Measurements from ENCODE around the gene SLC16A10. TPM values are rescaled to one million over a fixed set of nuclear protein-coding genes. Genes with fewer than 3 reads are reported as not detected.

Gene SLC16A10
- total RNA-seq, 1 experiment from 2014 or later: 2.9 TPM

DNA sequence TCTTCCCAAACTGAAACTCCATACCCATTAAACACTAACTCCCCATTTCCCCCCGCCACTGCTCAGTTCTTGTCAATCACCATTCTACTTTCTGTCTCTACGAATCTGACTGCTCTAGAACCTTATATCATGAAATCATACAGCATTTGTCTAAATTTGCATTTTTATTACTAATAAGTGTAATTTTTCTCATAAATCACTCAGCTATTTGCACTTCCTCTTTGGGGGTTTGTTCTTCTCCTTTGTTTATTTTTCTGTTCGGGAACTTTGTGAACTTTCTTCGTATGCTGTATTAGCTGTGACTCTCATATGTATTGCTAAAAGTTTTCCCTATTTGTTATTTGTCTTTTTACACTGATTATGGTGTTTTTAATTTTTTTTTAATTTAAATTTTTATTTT lies 152.2 kb downstream of the SLC16A10 start:
- POLR2A ChIA-PET (ENCODE audit: unreplicated experiment): no interaction called here
- no peak overlapping the region for H2AFZ ChIP-seq (ENCODE audit: low read length)

GRCh38 chr6:111242452-111242851 lies 155.1 kb downstream of the SLC16A10 start:
- Histone ChIP-seq H3K4me1 (ENCODE audit: insufficient read depth, low read length) (peaks cover 19% of the 10 kb centered on the region), H3K9me3 (ENCODE audit: low read length) (no peaks in the 10 kb centered on the region), H3K79me2 (ENCODE audit: low read length) (no peaks in the 10 kb centered on the region), H3K27ac (ENCODE audit: low read length) (no peak overlapping the region), H3K9me2 (replicated peaks; ENCODE audit: low read length) (no peaks in the 10 kb centered on the region), H3K27me3 (ENCODE audit: low read length) (no peaks in the 10 kb centered on the region), H3F3A (ENCODE audit: low read length, unreplicated experiment) (no peaks in the 10 kb centered on the region), H3K4me2 (ENCODE audit: low read length) (peak overlapping the region; percentile 39), H3K4me3 (ENCODE audit: low read length) (no peak overlapping the region), H3K36me3 (ENCODE audit: low read depth, low read length) (no peaks in the 10 kb centered on the region), H3K9ac (ENCODE audit: low read length) (no peak overlapping the region), H2AFZ (ENCODE audit: low read length) (no peak overlapping the region), H4K20me1 (ENCODE audit: low read length) (no peaks in the 10 kb centered on the region)
- ATAC-seq (peak; percentile 90), DNase-seq (peak; percentile 56)
- intact Hi-C loops (cut with micrococcal nuclease): loop anchor here (1.0 kb wide), 1 partner anchor 32 kb away; no protein-coding TSS in a partner anchor
- BruUV-seq (replicated peaks): no TSS peak
- ChIA-PET POLR2A (ENCODE audit: unreplicated experiment) (no interaction called here), CTCF (interaction anchor here (1.0 kb wide), 1 partner anchor 185 kb away, joined by 3 read pairs; no protein-coding TSS in a partner anchor)
- no peak for TF ChIP-seq EZH2phosphoT487 (IDR thresholded peaks at IDR 0.05; ENCODE audit: borderline replicate concordance, low read length)
- TF ChIP-seq, protein P1, sequence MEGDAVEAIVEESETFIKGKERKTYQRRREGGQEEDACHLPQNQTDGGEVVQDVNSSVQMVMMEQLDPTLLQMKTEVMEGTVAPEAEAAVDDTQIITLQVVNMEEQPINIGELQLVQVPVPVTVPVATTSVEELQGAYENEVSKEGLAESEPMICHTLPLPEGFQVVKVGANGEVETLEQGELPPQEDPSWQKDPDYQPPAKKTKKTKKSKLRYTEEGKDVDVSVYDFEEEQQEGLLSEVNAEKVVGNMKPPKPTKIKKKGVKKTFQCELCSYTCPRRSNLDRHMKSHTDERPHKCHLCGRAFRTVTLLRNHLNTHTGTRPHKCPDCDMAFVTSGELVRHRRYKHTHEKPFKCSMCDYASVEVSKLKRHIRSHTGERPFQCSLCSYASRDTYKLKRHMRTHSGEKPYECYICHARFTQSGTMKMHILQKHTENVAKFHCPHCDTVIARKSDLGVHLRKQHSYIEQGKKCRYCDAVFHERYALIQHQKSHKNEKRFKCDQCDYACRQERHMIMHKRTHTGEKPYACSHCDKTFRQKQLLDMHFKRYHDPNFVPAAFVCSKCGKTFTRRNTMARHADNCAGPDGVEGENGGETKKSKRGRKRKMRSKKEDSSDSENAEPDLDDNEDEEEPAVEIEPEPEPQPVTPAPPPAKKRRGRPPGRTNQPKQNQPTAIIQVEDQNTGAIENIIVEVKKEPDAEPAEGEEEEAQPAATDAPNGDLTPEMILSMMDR (conservative IDR thresholded peaks at IDR 0.05; ENCODE audit: low read depth, low read length): no peak
- no peak for TF ChIP-seq EZH2 (IDR thresholded peaks at IDR 0.05; ENCODE audit: low read length, unreplicated experiment)

More for the DNA sequence above, 152.2 kb downstream of the SLC16A10 start:
- Histone ChIP-seq H3K9me2 (replicated peaks; ENCODE audit: low read length) (no peaks in the 10 kb centered on the region), H3F3A (ENCODE audit: low read length, unreplicated experiment) (no peaks in the 10 kb centered on the region), H3K4me1 (ENCODE audit: insufficient read depth, low read length) (peaks cover 19% of the 10 kb centered on the region), H3K9ac (ENCODE audit: low read length) (no peak overlapping the region), H4K20me1 (ENCODE audit: low read length) (no peaks in the 10 kb centered on the region), H3K27me3 (ENCODE audit: low read length) (no peaks in the 10 kb centered on the region), H3K9me3 (ENCODE audit: low read length) (no peaks in the 10 kb centered on the region), H3K27ac (ENCODE audit: low read length) (no peak overlapping the region), H3K4me3 (ENCODE audit: low read length) (no peak overlapping the region), H3K36me3 (ENCODE audit: low read depth, low read length) (no peaks in the 10 kb centered on the region), H3K79me2 (ENCODE audit: low read length) (no peaks in the 10 kb centered on the region), H3K4me2 (ENCODE audit: low read length) (no peak overlapping the region)
- CTCF ChIA-PET: no interaction called here
- ATAC-seq (no peak), DNase-seq (no peak)
- intact Hi-C loops (cut with micrococcal nuclease): no loop called here
- TF ChIP-seq EZH2phosphoT487 (IDR thresholded peaks at IDR 0.05; ENCODE audit: borderline replicate concordance, low read length) (no peak), EZH2 (IDR thresholded peaks at IDR 0.05; ENCODE audit: low read length, unreplicated experiment) (no peak)
- TF ChIP-seq, protein P1 (conservative IDR thresholded peaks at IDR 0.05; ENCODE audit: low read depth, low read length): no peak
- BruUV-seq (replicated peaks): no TSS peak

- Histone ChIP-seq H3K4me3 (ENCODE audit: low read length) (no peak overlapping the region), H3K9me2 (replicated peaks; ENCODE audit: low read length) (no peaks in the 10 kb centered on the region), H3K27me3 (ENCODE audit: low read length) (no peaks in the 10 kb centered on the region), H3K27ac (ENCODE audit: low read length) (no peak overlapping the region), H3K36me3 (ENCODE audit: low read depth, low read length) (no peaks in the 10 kb centered on the region), H3K9me3 (ENCODE audit: low read length) (no peaks in the 10 kb centered on the region), H2AFZ (ENCODE audit: low read length) (no peak overlapping the region), H3K4me2 (ENCODE audit: low read length) (no peak overlapping the region), H4K20me1 (ENCODE audit: low read length) (no peaks in the 10 kb centered on the region), H3K79me2 (ENCODE audit: low read length) (no peaks in the 10 kb centered on the region), H3F3A (ENCODE audit: low read length, unreplicated experiment) (no peaks in the 10 kb centered on the region), H3K4me1 (ENCODE audit: insufficient read depth, low read length) (peaks cover 18% of the 10 kb centered on the region), H3K9ac (ENCODE audit: low read length) (no peak overlapping the region)
- TF ChIP-seq EZH2phosphoT487 (IDR thresholded peaks at IDR 0.05; ENCODE audit: borderline replicate concordance, low read length): no peak
- no peak for TF ChIP-seq EZH2 (IDR thresholded peaks at IDR 0.05; ENCODE audit: low read length, unreplicated experiment)
- TF ChIP-seq, protein P1 (conservative IDR thresholded peaks at IDR 0.05; ENCODE audit: low read depth, low read length): no peak
- POLR2A ChIA-PET (ENCODE audit: unreplicated experiment): no interaction called here
- ATAC-seq (no peak), DNase-seq (no peak)
- intact Hi-C loops (cut with micrococcal nuclease): no loop called here
- BruUV-seq (replicated peaks): no TSS peak
- CTCF ChIA-PET: no interaction called here
Observed at GRCh38 chr6:111243095-111243494, 155.8 kb downstream of the SLC16A10 start.

Measured in PC-3 (cell line).